Stimulated activated CD8-positive, alpha-beta memory T cell treated with anti-CD3 and anti-CD28 coated beads, Interleukin-7, amount 100 ng/mL, for 1 hour (primary cell): ENCODE data around the gene NLE1.
"Not testable (repeated sequence)": the region's sequence is repeated elsewhere in the genome, so short reads cannot be mapped to it uniquely, and the experiment has no call there.

Source experiments
- DNase-seq, 2 donors: peaks; one replicate each; pipeline ENCODE4 v3.0.0-alpha.2; 2020; ENCODE audit warnings: low read depth in 2 of 2

The NLE1 gene

DNA sequence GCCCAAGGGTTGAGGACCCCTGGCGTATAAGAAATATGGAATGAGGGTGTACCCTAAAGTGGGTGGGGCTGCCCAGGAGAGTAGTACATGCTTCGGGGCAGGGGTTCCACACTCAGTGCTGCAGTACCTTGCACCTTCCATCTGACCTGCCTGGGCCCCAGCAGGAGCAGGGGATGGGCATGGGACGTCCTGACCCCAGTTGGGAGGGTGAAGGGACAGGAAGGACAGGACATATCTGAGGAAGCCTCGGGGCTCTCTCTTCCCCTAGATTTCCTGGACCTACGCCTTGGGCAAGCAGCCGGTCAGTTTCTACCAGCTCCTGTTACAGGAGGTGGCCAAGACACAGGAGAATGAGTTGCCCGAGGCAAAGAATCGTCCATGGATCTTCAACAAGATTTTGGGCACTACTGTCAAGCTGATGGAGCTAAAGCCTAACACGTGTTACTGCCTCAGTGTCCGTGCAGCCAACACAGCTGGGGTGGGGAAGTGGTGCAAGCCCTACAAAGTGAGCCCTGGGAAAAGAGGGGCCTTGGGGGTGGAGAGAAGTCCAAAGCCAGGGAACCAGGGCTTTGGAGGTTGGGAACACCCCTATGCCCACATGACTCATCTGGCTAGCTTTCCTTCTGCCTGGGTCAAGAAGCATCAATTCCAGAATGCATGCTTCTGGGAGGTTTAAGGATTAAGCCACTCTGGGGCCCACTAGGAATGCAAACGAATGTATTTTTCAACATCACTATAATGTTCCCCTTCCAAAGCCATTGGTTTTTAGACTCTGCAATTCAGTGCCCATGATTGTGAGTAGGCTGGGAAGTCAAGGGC, 12.7 kb downstream of the NLE1 start:
- DNase-seq = no peak

DNA sequence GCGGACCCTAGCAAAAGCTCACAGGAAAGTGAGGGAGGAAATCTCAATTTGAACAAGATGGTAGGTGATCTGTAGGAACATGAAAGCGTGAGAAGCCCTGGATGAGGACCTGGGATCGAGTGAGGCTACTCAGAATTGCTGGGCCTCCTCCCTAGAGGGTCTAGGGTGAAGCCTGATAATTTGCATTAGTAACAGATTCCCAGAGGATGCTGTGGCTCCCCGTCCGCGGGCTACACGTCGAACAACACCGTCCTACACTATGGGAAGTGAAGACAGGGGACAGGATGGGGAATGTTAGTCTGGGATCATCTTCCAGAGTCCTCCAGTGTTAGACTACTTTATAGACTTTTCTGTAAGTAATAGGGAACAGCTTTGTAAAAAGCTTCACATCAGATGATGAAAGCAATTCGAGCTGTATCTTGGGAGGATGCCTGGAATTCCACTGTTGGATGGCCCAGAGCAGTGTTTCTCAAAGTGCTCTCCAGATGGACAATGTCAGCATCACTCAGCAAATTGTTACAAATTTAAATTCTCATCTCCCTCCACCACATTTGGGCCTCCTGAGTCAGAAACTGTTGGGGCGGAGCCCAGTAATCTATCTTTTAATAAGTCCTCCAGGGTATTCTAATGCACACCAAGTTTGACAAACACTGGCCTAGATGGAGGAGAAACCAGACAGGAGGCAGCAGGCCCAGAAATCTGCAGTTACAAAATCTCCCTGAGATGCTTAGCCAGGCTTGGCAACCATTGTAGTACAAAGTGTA, 14.2 kb downstream of the NLE1 start:
- no peak for DNase-seq

DNA sequence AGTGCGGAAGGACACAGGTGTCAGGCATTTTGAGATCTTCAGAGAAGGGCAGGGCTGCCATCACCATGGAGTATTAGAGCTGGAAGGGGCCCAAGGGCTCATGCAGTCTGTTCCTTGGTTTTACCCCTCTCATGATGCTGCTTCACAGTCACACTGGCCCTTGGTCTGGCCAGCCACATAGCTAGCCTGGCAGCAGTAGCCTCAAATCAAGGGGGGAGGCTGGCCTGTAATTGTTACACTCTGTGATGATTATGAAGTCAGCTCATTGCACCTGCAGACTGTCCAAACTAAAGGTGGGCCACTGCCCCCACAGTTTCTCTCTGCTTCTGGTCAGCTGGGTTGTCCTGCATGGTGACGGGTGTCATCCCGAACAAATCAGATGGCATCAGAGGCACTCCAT, 20.8 kb downstream of the NLE1 start, which contains the start of gene FNDC8:
TSS of gene FNDC8 (plus strand) at position 301 of the 400 bp plus-strand sequence. CDS start at position 380, 79 bp downstream.
- no peak for DNase-seq

DNA sequence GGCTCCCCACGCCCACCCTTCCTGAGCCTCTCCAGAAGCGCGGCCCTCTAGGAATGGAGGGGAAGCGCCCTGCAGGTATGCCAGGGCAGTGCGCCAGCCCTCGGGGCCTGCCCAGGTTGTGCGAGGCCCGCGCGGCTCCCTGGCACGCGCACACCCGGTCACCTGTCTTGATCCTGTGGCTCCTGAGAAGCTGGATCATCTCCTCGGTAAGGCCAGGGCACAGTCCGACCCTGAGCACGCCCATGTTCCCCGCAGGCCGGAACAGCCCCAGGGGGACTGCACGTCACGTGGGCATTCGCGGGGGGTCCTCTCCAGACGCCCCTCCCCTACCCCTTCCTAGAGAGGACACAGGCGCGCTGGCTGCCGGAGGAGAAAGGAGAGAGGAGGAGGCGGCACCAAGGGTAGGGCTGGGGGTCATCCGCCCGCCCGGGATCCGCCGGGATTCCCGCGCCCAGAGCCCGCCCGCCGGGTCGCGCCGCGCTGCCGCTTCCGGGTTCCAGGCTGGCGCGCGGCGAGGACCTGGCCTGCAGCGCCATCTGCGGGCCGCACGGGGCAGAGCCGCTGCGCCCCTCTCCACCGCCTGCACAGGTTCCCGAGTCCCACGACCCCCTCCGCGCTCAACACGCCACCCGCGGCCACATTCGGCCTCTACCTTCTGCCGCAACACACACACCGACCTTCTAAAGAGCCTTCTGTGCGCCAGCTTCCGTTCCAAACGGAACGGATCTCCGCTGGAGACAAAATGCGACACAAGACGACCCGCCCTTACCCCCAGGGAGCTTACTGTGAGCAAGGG, 22.5 kb downstream of the NLE1 start, which contains the start of gene RAD51D:
TSS of gene RAD51D (minus strand) at position 491 of the 796 bp plus-strand sequence. CDS start at position 244, 247 bp downstream.
- DNase-seq = peak; percentile 53 to 60

DNA sequence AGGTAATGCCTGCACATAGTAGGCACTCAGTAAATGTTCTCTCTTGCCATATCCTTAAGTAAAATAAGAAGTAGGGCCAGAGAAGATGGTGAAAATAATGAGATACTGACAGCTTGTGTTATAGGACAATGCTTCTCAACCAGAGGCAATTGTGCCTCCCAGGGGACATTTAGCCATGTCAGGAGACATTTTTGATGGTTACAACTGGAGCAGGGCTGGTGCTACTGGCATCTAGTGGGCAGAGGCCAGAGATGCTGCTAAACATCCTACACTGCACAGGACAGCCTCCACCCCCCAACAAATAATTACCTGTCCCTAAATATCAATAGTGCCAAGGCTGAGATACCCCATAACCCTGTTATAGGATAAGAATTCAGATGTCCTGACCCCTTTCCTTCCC, 24.1 kb downstream of the NLE1 start:
- no peak for DNase-seq

DNA sequence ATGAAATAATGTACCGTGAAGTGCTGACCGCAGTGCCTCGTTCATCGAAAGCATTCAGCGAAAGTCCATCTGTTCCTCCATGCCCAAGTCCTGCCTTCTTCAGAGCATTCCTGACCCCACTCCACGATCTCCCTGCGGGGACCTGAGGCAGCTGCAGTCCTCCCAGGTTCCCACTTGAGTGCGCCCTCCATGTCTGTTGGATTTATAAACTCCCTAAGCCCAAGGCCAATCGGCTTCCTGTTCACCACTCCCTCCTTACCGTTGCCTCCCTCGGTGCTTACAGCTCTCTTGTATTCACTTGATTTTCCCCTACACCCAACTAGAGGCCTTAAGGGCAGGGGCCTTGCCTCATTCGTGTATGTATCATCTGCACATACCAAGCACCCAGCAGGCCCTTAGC, 25.3 kb downstream of the NLE1 start:
- DNase-seq = no peak

DNA sequence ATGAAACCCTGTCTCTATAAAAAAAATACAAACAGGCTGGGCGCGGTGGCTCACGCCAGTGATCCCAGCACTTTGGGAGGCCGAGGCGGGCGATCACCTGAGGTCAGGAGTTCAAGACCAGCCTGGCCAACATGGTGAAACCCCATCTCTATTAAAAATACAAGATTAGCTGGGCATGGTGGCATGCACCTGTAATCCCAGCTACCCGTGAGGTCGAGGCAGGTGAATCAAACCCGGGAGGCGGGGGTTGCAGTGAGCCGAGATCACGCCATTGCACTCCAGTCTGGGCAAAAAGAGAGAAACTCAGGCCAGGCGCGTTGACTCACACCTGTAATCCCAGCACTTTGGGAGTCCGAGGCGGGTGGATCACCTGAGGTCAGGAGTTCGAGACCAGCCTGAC, 31.3 kb downstream of the NLE1 start:
- DNase-seq = not testable (repeated sequence)

DNA sequence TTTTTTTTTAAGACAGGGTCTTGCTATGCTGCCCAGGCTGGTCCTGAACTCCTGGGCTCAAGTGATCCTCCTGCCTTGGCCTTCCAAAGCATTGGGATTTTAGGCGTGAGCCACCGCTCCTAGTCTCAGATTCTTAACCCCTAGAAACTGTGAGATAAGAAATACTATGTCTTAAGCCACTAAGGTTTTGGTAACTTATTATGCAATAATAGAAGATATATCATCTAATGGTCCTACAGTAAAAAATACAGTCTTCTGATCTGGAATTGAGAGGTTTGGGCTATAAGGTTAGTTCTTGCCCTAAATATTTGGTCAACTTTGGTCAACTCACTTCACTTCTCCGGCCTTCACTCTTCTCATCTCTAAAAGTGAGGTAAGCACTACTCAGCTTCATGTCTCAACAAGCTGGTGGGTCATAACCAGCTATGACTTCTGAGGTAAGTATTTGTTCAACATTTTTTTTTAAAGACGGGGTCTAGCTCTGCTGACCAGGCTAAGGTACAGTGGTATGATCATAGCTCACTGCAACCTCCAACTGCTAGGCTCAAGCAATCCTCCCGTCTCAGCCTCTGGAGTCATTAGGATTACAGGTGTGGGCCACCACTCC, 37.2 kb downstream of the NLE1 start:
- no peak for DNase-seq

DNA sequence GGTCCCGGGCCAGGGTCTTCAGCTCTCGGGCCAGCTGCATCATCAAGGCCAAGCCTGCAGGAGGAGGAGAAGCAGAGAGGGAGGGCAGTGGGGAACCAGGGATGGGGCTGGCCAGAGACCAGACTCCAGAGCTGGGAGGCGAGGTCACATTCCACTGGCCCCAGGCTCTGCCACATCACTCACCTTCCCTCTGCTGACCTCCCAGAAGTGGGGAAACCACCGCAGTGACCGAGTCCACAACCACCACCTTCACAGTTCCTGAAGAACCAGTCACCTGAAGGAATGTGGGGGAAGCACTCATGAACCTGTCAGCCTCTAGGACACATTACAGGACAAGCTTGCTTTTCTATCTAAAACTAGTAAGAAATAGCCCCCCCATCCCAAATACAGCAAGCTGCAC, 38.8 kb downstream of the NLE1 start:
- no peak for DNase-seq

DNA sequence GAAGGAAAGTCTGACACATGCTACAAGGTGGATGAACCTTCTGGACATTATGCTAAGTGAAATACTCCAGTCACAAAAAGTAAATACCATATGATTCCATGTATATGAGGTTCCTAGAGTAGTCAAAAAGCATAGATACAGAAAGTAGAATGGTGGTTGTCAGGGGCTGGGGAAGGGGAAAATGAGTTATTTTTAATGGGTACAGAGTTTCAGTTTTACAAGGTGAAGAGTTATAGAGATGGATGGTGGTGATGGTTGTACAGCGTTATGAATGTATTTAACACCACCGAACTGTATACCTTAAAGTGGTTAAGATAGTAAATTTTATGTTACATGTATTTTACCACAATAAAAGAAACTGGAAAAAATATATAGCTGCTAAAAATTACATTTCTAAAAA, 40.4 kb downstream of the NLE1 start:
- DNase-seq = no peak

DNA sequence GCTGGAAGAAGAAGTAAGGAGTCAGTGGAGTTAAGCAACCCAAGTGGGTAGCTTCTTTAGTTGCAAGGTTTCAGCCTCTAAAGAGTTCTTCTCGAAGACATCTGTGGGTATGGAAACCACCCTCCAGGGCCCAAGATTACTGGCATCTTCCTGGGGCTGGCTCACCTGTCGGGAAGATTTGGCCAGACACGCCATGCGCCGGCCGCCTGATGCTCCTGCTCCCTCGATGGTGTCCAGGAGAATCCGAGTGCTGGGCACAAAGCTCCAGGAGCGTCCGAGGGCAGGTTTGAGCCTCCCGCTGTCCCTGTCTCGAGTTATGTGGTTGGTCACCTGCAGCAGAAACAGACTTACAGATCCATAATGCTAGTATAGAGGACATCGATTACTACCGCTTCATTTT, 41.1 kb downstream of the NLE1 start:
- no peak for DNase-seq

DNA sequence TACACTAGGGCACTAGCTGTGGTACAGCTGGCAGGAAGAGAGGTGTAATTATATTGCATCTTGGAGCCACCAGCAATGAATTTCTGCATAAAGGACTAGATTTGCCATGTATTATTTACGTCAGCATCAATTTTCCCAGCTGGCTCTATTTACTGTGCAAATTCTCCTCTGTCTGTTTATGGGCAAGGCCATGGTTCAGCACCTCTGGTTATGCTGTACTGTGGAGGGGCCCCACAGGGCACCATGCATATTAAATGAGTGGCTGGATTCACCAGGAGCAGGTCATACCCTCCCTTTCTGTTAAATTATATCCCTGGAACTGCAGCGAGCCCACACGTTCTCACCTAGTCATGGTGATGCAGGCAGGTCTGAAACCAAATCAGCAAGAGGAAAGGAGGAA, 42.2 kb downstream of the NLE1 start:
- DNase-seq = no peak

DNA sequence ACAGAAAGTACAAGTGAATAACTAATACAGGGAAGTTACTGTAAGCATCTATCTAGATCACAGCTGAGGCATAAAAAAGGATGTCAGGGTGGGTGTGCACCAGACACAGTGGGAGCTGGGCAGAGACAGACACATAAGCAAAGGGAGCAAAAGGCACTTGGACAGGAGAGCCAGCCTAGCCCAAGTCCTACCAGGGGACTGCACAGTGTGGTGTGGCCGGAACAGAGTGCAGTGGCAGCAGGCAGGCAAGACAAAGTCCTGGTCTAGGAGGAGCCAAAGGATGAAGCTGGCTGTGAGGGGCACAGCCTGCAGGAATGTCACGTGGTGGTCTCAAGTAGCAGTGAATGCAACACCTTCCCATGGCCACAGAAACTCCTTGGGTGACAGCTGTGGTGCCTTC, 44.3 kb downstream of the NLE1 start:
- no peak for DNase-seq

DNA sequence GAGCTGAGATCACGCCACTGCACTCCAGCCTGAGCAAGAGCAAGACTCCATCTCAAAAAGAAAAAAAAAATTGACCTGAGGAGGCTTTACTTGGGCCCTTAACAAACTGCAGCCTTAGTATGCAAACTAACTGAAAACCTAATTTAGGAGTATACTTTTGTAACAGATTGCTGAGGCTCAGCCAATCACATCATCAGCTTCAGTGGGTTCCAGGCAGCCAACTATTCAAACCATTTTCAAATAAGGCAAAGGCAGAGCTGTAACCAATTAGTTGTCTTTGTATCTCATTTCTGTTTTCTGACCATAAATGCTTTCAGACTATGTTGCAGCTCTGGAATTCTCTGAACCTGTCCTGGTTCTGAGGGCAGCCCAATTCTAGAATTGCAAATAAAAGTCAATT, 46.4 kb downstream of the NLE1 start:
- DNase-seq = no peak

DNA sequence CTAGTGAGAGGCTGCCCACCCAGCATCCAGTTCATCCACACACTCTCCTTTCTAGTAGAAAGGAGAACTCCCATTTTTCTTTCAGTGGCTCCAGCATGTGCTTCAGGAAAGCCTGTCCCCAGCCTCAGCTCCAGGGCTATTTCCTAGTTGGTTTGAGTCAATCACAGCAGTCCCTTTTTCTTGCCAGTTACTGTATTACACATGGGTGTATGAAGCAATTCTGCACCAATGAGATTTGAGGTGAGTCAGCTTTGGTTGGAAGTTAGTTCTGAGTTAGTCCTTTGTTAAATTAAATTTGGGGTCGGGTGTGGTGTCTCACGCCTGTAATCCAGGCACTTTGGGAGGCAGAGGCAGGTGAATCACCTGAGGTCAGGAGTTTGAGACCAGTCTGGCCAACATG, 47.2 kb downstream of the NLE1 start:
- DNase-seq = no peak

DNA sequence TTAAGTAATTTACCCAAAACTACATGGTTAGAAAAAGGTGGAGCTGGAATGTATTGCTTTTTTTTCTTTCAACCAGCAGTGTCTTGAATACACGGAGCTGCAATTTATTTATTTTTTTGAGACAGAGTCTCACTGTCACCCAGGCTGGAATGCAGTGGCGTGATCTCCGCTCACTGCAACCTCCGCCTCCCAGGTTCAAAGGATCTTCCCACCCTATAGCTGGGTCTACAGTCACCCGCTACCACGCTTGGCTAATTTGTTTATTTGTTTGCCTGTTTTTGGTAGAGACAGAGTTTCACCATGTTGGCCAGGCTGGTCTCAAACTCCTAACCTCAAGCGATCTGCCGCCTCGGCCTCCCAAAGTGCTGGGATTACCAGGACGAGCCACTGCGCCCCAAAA, 51.4 kb downstream of the NLE1 start:
- not testable (repeated sequence) for DNase-seq

DNA sequence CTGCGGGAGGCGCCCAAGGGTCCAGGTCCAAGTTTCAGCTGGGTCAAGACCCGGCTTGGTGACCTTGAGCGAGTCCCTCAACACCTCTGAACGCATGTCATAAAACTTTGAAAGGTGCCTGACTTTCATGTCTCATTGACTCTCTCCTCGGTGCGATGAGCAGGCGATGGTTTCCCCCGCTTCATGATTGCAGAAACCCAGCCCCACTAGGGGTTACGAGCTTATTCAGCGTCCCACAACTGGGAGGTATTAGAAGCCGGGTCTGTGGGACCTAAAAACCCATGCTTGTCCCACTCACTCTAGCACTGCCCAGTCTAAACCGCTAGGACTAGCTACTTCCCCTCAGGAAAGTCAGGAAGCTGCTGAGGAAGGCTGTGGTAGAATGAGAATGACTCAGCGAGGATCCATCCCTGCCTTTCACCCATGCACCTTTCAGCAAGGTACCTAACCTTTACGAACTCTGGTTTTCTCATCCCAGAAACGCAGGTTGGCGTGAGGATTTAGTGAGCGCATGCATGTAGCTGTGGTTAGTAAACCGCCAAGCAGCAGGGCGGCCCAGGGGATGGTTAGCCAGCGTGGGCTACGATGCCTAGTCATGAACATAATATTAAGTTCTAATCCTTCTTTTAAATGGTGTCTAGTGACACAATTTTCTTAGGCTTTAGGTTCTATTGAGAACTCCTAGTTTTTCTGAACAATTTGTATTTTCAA, 52.4 kb downstream of the NLE1 start:
- no peak for DNase-seq

DNA sequence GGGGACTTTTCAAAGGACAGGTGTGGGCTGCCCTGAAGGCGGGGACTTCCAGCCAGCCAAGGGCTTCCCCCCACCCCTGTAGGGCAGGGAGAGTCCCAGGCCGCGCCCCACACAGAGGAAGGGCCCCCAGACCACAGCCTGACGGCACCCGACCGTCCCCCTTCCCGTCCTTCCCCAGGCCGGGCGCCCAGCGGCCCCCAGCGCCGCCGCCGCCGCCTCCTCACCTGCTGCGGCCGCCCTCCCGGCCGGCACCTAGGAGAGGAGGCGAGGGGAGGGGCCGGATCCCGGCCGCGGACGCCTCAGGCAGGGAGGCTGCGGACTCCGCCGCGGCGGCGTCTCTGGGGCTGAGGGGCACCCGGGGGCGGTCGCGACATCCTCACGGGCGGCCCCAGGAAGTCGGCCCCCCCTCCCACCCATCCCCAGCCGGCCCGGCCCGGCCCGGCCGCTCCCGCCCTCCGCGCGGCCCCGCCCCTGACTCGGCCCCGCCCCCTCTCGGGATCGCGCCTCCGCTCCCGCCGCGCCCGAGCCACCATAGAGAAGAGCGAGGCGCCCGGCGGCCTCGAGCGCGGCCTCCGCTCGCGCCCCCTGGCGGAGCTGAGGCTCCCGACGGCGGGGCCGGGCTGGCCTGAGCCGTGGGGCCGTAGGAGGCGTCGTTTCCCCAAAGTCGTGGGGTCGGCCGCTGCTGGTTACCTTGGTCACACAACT, 53.1 kb downstream of the NLE1 start:
- DNase-seq = peak; percentile 84 to 86

DNA sequence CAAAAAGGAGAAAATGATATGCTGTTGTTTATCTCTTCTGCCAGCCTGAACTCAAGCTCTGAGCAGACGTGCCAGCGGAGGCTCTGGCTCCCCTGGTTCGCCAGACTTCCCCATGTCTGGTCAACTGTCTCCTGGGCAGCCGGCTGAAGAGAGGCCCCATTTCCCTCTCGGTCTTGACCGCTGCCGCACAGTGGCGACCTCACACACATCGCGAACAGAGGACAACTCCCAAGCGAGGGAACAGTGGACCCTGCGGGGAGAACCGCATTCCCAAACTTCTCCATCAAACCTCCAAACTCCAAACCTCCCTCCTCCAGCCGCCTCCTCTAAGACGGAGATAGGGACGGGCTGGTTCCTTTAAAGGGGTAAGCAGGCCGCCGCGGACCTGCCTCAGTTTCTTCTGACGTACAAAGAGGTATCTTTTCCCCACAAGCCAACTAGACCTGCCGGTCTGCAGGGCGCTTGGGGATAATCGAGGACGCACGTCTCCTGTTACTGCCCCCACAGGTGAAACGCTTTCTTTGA, 53.7 kb downstream of the NLE1 start:
- DNase-seq = no peak

DNA sequence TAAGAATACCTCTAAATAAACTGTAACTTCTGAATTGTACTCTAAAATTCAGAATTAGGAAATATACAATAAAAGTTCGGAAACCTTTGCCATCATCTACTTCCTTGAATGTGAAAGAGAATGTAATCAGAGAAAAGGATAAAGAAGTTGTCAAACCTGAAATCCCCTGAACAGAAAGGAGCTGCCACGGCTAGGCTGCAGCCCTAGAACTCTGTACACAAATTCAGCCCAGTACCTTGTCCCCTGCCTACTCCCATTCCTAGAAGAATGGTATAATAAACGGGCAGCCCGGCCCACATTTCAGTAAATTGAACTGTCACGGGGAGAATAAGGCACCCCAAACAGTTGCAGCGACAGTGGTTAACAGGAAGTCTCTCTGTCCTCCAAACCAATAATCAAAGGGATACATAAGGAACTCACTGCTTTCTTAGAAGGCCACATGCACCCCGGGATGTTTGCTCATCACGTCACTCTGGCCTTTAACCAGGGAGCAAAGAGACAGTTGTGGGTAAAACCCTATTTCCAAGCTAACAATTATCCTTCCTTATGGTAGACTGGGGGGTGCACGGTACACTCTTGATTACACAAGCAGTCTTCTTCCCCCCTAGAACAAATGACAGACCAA, 54.3 kb downstream of the NLE1 start:
- DNase-seq = no peak
